Mucosa of descending colon (tissue), 3 donors: Measurements from ENCODE around the gene COL8A2. TPM values are rescaled to one million over a fixed set of nuclear protein-coding genes. Genes with fewer than 3 reads are reported as not detected.

Experiments
- ATAC-seq: fragments of 200-7000 bp; cut with Tn5 transposase; one replicate; pipeline ENCODE4 v1.9.1; 2020; ENCODE audit warnings: mild to moderate bottlenecking, moderate library complexity
- DNase-seq, 3 donors: peaks; one replicate each; pipeline ENCODE4 v3.0.0-alpha.2; 2020
- H3K36me3 ChIP-seq: fragments of 200-600 bp; one replicate; pipeline ENCODE4 v1.8.0; 2021; ENCODE audit warnings: low read depth, mild to moderate bottlenecking
- H3K4me1 ChIP-seq: fragments of 200-600 bp; one replicate; pipeline ENCODE4 v1.8.0; 2021; ENCODE audit warnings: low read depth, mild to moderate bottlenecking
- H3K4me3 ChIP-seq: fragments of 200-600 bp; one replicate; pipeline ENCODE4 v1.8.0; 2021; ENCODE audit warnings: mild to moderate bottlenecking
- H3K9me3 ChIP-seq: fragments of 200-600 bp; one replicate; pipeline ENCODE4 v1.8.0; 2021; ENCODE audit warnings: mild to moderate bottlenecking
- CTCF ChIP-seq: fragments of 200-600 bp; IDR thresholded peaks from one replicate; pipeline ENCODE4 v1.8.0; 2022; ENCODE audit warnings: antibody characterized with exemption, mild to moderate bottlenecking
- intact Hi-C, 2 donors: fragments of 100-400 bp; cut with DNase I in 1 of 2; cut with micrococcal nuclease in 1 of 2; formaldehyde crosslinking; loops; one replicate each; pipeline versions ENCODE4 v1.11.0 to v1.11.1; 2022; cut with DNase I, micrococcal nuclease
- total RNA-seq, 3 donors: library from RNA; stranded (reverse); fragmentation: NEBNext Ultra II Directional in 2 of 3; extraction: Animal tissue kit (Norgen Biotek cat#: 25700) in 2 of 3; gene quantifications; one replicate each; pipeline versions ENCODE4 v1.2.1 to v1.2.4, GENCODE V29; 2021 to 2023
- donor health status: DM: no; HTN: no; CAD: no; lungs with moderate emphysema.
- donor health status: DM: no; HTN: no; CAD: no.
- donor health status: DM: no; HTN: yes; CAD: no.

Gene COL8A2
- total RNA-seq, 3 donors from 2014 or later = 0.58 to 4.5 (median 1.5) TPM

- H3K4me3 ChIP-seq = no peak overlapping the region
- TF ChIP-seq CTCF = no peak
- H3K9me3 ChIP-seq = no peaks in the 10 kb centered on the region
- intact Hi-C loops = no loop called here
- H3K4me1 ChIP-seq = peaks cover 8% of the 10 kb centered on the region
- no peak for ATAC-seq
- no peaks in the 10 kb centered on the region for H3K36me3 ChIP-seq
- DNase-seq = no peak
Measured at GRCh38 chr1:36085126-36085525, 39.9 kb downstream of the COL8A2 start.

- ATAC-seq (no peak), DNase-seq (no peak)
- intact Hi-C loops = no loop called here
- peaks cover 3% of the 10 kb centered on the region for H3K4me1 ChIP-seq
- no peak overlapping the region for H3K4me3 ChIP-seq
- TF ChIP-seq CTCF = no peak
- no peaks in the 10 kb centered on the region for H3K9me3 ChIP-seq
- no peaks in the 10 kb centered on the region for H3K36me3 ChIP-seq
Measured at GRCh38 chr1:36084497-36085115, 40.4 kb downstream of the COL8A2 start.

GRCh38 chr1:36083635-36084496 is 41.2 kb downstream of the COL8A2 start, which contains the start of gene TEKT2:
TEKT2 (plus strand) TSS chr1:36084094; CDS start chr1:36084922, 828 bp downstream.
- TF ChIP-seq CTCF = no peak
- Histone ChIP-seq H3K4me3 (no peak within 1 kb of the TSS), H3K4me1 (no peaks in the 10 kb centered on the region), H3K36me3 (no peaks in the 10 kb centered on the region), H3K9me3 (no peaks in the 10 kb centered on the region)
- intact Hi-C loops = no loop called here
- no peak for ATAC-seq
- DNase-seq = no peak

- intact Hi-C loops = no loop called here
- H3K4me1 ChIP-seq = no peaks in the 10 kb centered on the region
- H3K9me3 ChIP-seq = no peaks in the 10 kb centered on the region
- H3K4me3 ChIP-seq = no peak overlapping the region
- no peak for DNase-seq
- ATAC-seq = no peak
- TF ChIP-seq CTCF = no peak
- H3K36me3 ChIP-seq = no peaks in the 10 kb centered on the region
Measured at GRCh38 chr1:36083219-36083618, 41.8 kb downstream of the COL8A2 start.

- H3K36me3 ChIP-seq = no peaks in the 10 kb centered on the region
- no peak for DNase-seq
- TF ChIP-seq CTCF = no peak
- no peaks in the 10 kb centered on the region for H3K9me3 ChIP-seq
- ATAC-seq = no peak
- H3K4me3 ChIP-seq = no peak overlapping the region
- intact Hi-C loops = no loop called here
- H3K4me1 ChIP-seq = no peaks in the 10 kb centered on the region
Measured at GRCh38 chr1:36081926-36082485, 43.0 kb downstream of the COL8A2 start.
